HFFc6 (cell line): Measurements from ENCODE around the gene DNMBP. TPM values are rescaled to one million over a fixed set of nuclear protein-coding genes. Genes with fewer than 3 reads are reported as not detected.
"Not testable (repeated sequence)": the region's sequence is repeated elsewhere in the genome, so short reads cannot be mapped to it uniquely, and the experiment has no call there.

ENCODE experiments used
- DNase-seq: peaks from one replicate; pipeline ENCODE4 v3.0.0-alpha.2; 2018
- H3K27ac Mint-ChIP-seq: 2 replicates; pipeline ENCODE4 v1.8.0; 2020; ENCODE audit warnings: mild to moderate bottlenecking, mixed read lengths
- H3K27me3 Mint-ChIP-seq: 2 replicates; pipeline ENCODE4 v1.8.0; 2021; ENCODE audit warnings: mild to moderate bottlenecking, moderate library complexity, mixed read lengths; ENCODE audit not compliant: insufficient read depth
- H3K36me3 Mint-ChIP-seq: 2 replicates; pipeline ENCODE4 v1.8.0; 2021; ENCODE audit warnings: low read depth, mixed read lengths
- H3K4me1 Mint-ChIP-seq: 2 replicates; pipeline ENCODE4 v1.8.0; 2020; ENCODE audit warnings: low read depth, mixed read lengths
- H3K4me3 Mint-ChIP-seq: 2 replicates; pipeline ENCODE4 v1.8.0; 2020; ENCODE audit warnings: mild to moderate bottlenecking, moderate library complexity, mixed read lengths
- H3K9me3 Mint-ChIP-seq: 2 replicates; pipeline ENCODE4 v1.8.0; 2020; ENCODE audit warnings: mild to moderate bottlenecking, mixed read lengths
- CTCF ChIP-seq: fragments of 200-600 bp; sonication (generic); IDR thresholded peaks from 2 replicates; pipeline ENCODE4 v1.5.0; 2021; ENCODE audit warnings: antibody characterized with exemption, mild to moderate bottlenecking
- total RNA-seq, 6 experiments: library from RNA; stranded (reverse); fragmentation: NEBNext Ultra II Directional; extraction: Animal tissue kit (Norgen Biotek cat#: 25700); gene quantifications; 2 replicates in 1 of 6; 3 replicates in 5 of 6; pipeline ENCODE4 v1.2.3, GENCODE V29; 2021

DNMBP gene
- total RNA-seq, 6 experiments from 2014 or later = 24.9 to 44.7 (median 28.6) TPM

- peaks cover 81% of the 10 kb centered on the region for H3K36me3 Mint-ChIP-seq
- peaks cover 39% of the 10 kb centered on the region for H3K4me1 Mint-ChIP-seq
- DNase-seq = no peak
- H3K27me3 Mint-ChIP-seq = peaks cover 4% of the 10 kb centered on the region
- TF ChIP-seq CTCF = no peak
- H3K27ac Mint-ChIP-seq = no peak overlapping the region
- no peak overlapping the region for H3K4me3 Mint-ChIP-seq
- H3K9me3 Mint-ChIP-seq = peaks cover 18% of the 10 kb centered on the region
Measured at GRCh38 chr10:99952799-99953198, 56.9 kb downstream of the DNMBP start.

- H3K4me1 Mint-ChIP-seq = peaks cover 75% of the 10 kb centered on the region
- DNase-seq, H3K9me3 Mint-ChIP-seq: not testable (repeated sequence)
- peak overlapping the region; percentile 96 for H3K27ac Mint-ChIP-seq
- H3K27me3 Mint-ChIP-seq = peaks cover 11% of the 10 kb centered on the region
- H3K36me3 Mint-ChIP-seq = peaks cover 54% of the 10 kb centered on the region
- H3K4me3 Mint-ChIP-seq = peak overlapping the region; percentile 48
Measured at GRCh38 chr10:99946051-99946450, 63.7 kb downstream of the DNMBP start.

- peak overlapping the region; percentile 96 for H3K27ac Mint-ChIP-seq
- 0 out of 2 replicates have a peak, but pooled peaks cover 1% of the 10 kb centered on the region for H3K9me3 Mint-ChIP-seq
- 0 out of 2 replicates have a peak overlapping the region, but pooled peaks have one; percentile 4 for H3K4me3 Mint-ChIP-seq
- DNase-seq = peak; percentile 74
- no peak for TF ChIP-seq CTCF
- peaks cover 77% of the 10 kb centered on the region for H3K4me1 Mint-ChIP-seq
- peaks cover 54% of the 10 kb centered on the region for H3K36me3 Mint-ChIP-seq
- H3K27me3 Mint-ChIP-seq = peaks cover 11% of the 10 kb centered on the region
Measured at GRCh38 chr10:99945263-99945662, 64.5 kb downstream of the DNMBP start.

- peaks cover 76% of the 10 kb centered on the region for H3K4me1 Mint-ChIP-seq
- no peak for TF ChIP-seq CTCF
- H3K9me3 Mint-ChIP-seq = no peaks in the 10 kb centered on the region
- H3K27ac Mint-ChIP-seq = peak overlapping the region; percentile 96
- H3K36me3 Mint-ChIP-seq = peaks cover 51% of the 10 kb centered on the region
- 0 out of 2 replicates have a peak overlapping the region, but pooled peaks have one; percentile 4 for H3K4me3 Mint-ChIP-seq
- no peak for DNase-seq
- peaks cover 8% of the 10 kb centered on the region for H3K27me3 Mint-ChIP-seq
Measured at GRCh38 chr10:99944860-99945259, 64.9 kb downstream of the DNMBP start.

- Mint-ChIP-seq H3K9me3 (no peaks in the 10 kb centered on the region), H3K4me3 (no peak overlapping the region), H3K36me3 (peaks cover 51% of the 10 kb centered on the region), H3K27ac (peak overlapping the region; percentile 96), H3K4me1 (peaks cover 84% of the 10 kb centered on the region), H3K27me3 (peaks cover 8% of the 10 kb centered on the region)
- DNase-seq = no peak
- TF ChIP-seq CTCF = no peak
Measured at GRCh38 chr10:99943908-99944307, 65.8 kb downstream of the DNMBP start.

- Mint-ChIP-seq H3K27ac (peak overlapping the region; percentile 48), H3K27me3 (peaks cover 8% of the 10 kb centered on the region), H3K4me3 (no peak overlapping the region), H3K9me3 (no peaks in the 10 kb centered on the region), H3K36me3 (peaks cover 57% of the 10 kb centered on the region), H3K4me1 (peaks cover 89% of the 10 kb centered on the region)
- DNase-seq = no peak
- no peak for TF ChIP-seq CTCF
Measured at GRCh38 chr10:99941942-99942820, 67.6 kb downstream of the DNMBP start.
